Measurements from ENCODE around the gene MUC3A.

The MUC3A gene

GRCh38 chr7:100965723-100966541 lies 16.6 kb downstream of the MUC3A start (continued):
- TF ChIP-seq ZBTB6 (tag by site-specific recombination; IDR thresholded peaks at IDR 0.05) = no peak
- no peak for TF ChIP-seq ZSCAN4 (tag by site-specific recombination; IDR thresholded peaks at IDR 0.05)
- TF ChIP-seq GLI4 (tag by site-specific recombination; IDR thresholded peaks at IDR 0.05) = no peak
- 0 out of 2 replicates have a peak, but pooled peaks have one; percentile 43 for TF ChIP-seq ZNF10 (tag by site-specific recombination; IDR thresholded peaks at IDR 0.05)
- peak; percentile 94 for TF ChIP-seq ZNF394 (tag by site-specific recombination; IDR thresholded peaks at IDR 0.05; ENCODE audit: borderline replicate concordance)
- TF ChIP-seq ZNF174 (tag by site-specific recombination; IDR thresholded peaks at IDR 0.05) = no peak
- TF ChIP-seq SP3 (tag by site-specific recombination; IDR thresholded peaks at IDR 0.05) = peak; percentile 91
- peak; percentile 46; the same call in 1 of the 2 replicates for TF ChIP-seq ZNF596 (tag by site-specific recombination; IDR thresholded peaks at IDR 0.05)
- peak; percentile 78 for TF ChIP-seq KLF1 (tag by site-specific recombination; IDR thresholded peaks at IDR 0.05)
- TF ChIP-seq ZNF426 (tag by site-specific recombination; IDR thresholded peaks at IDR 0.05) = no peak
- TF ChIP-seq ZNF302 (tag by site-specific recombination; IDR thresholded peaks at IDR 0.05; ENCODE audit: low read depth) = no peak
- peak; percentile 80 for TF ChIP-seq GLIS2 (tag by site-specific recombination; IDR thresholded peaks at IDR 0.05)
- peak; percentile 86; the same call in 1 of the 2 replicates for TF ChIP-seq PBX3 (CRISPR knock-in tag; IDR thresholded peaks at IDR 0.05)
- TF ChIP-seq ZNF707 (tag by site-specific recombination; IDR thresholded peaks at IDR 0.05) = no peak
- no peak for TF ChIP-seq ZNF202 (tag by site-specific recombination; IDR thresholded peaks at IDR 0.05; ENCODE audit: borderline replicate concordance)
- TF ChIP-seq BCL6B (tag by site-specific recombination; IDR thresholded peaks at IDR 0.05) = no peak
- no peak for TF ChIP-seq ZNF580 (tag by site-specific recombination; IDR thresholded peaks at IDR 0.05)
- peak; percentile 68; the same call in 1 of the 2 replicates for TF ChIP-seq ZNF560 (tag by site-specific recombination; IDR thresholded peaks at IDR 0.05; ENCODE audit: borderline replicate concordance)
- TF ChIP-seq ZNF148 (tag by site-specific recombination; IDR thresholded peaks at IDR 0.05; ENCODE audit: borderline replicate concordance) = no peak
- no peak for TF ChIP-seq ZNF830 (tag by site-specific recombination; IDR thresholded peaks at IDR 0.05; ENCODE audit: low read depth)
- TF ChIP-seq ZNF626 (tag by site-specific recombination; IDR thresholded peaks at IDR 0.05) = no peak
- TF ChIP-seq SP7 (tag by site-specific recombination; IDR thresholded peaks at IDR 0.05) = peak; percentile 63
- no peak for TF ChIP-seq HIC1 (tag by site-specific recombination; IDR thresholded peaks at IDR 0.05)
- no peak for TF ChIP-seq REPIN1 (tag by site-specific recombination; IDR thresholded peaks at IDR 0.05; ENCODE audit: low read depth)
- peak; percentile 19; the same call in 1 of the 2 replicates for TF ChIP-seq ZBTB48 (tag by site-specific recombination; IDR thresholded peaks at IDR 0.05)
- no peak for TF ChIP-seq HOXC10 (CRISPR knock-in tag; IDR thresholded peaks at IDR 0.05)
- peak; percentile 68; the same call in 1 of the 2 replicates for TF ChIP-seq ZEB2 (tag by site-specific recombination; IDR thresholded peaks at IDR 0.05)
- TF ChIP-seq OSR2 (tag by site-specific recombination; IDR thresholded peaks at IDR 0.05) = peak; percentile 25; the same call in 1 of the 2 replicates
- TF ChIP-seq ZNF354C (tag by site-specific recombination; IDR thresholded peaks at IDR 0.05; ENCODE audit: borderline replicate concordance, low read depth) = no peak

Measured in HEK293 (cell line).